BE2C (cell line): ENCODE measurements around the gene MARCHF7.
"Not testable (repeated sequence)": the region's sequence is repeated elsewhere in the genome, so short reads cannot be mapped to it uniquely, and the experiment has no call there.

ENCODE experiments used
- DNase-seq: peaks from one replicate; pipeline ENCODE4 v3.0.0-alpha.2; 2020
- H3K27me3 ChIP-seq: fragments of 250-450 bp; sonication (Bioruptor Pico); 2 replicates; pipeline ENCODE4 v1.5.1; 2020; ENCODE audit warnings: mild to moderate bottlenecking
- H3K36me3 ChIP-seq: fragments of 250-450 bp; sonication (Bioruptor Pico); 2 replicates; pipeline ENCODE4 v1.5.1; 2020; ENCODE audit warnings: mild to moderate bottlenecking
- H3K4me1 ChIP-seq: fragments of 250-450 bp; sonication (Bioruptor Pico); 2 replicates; pipeline ENCODE4 v1.5.1; 2020
- H3K4me3 ChIP-seq: 2 replicates; pipeline ENCODE4 v1.5.1; 2011; ENCODE audit warnings: low read depth, low read length
- H3K9me3 ChIP-seq: fragments of 250-450 bp; sonication (Bioruptor Pico); 2 replicates; pipeline ENCODE4 v1.5.1; 2020
- CTCF ChIP-seq: IDR thresholded peaks from 2 replicates; pipeline ENCODE4 v1.5.1; 2012; ENCODE audit warnings: mild to moderate bottlenecking, low read depth, low read length

The MARCHF7 gene

GRCh38 chr2:159715451-159715850, 3.1 kb downstream of the MARCHF7 start:
- H3K4me3 ChIP-seq, result no peak overlapping the region
- DNase-seq, result no peak
- H3K27me3 ChIP-seq, result no peaks in the 10 kb centered on the region
- H3K9me3 ChIP-seq, result no peaks in the 10 kb centered on the region
- peaks cover 22% of the 10 kb centered on the region for H3K36me3 ChIP-seq
- no peak for TF ChIP-seq CTCF
- H3K4me1 ChIP-seq, result no peaks in the 10 kb centered on the region; the same call in 1 of the 2 replicates

GRCh38 chr2:159716409-159716808, 4.1 kb downstream of the MARCHF7 start:
- not testable (repeated sequence) for H3K9me3 ChIP-seq, DNase-seq, H3K4me1 ChIP-seq, H3K27me3 ChIP-seq, H3K4me3 ChIP-seq
- peaks cover 22% of the 10 kb centered on the region for H3K36me3 ChIP-seq

GRCh38 chr2:159716857-159717256, 4.6 kb downstream of the MARCHF7 start:
- Histone ChIP-seq H3K4me1 (no peaks in the 10 kb centered on the region; the same call in 1 of the 2 replicates), H3K4me3 (no peak overlapping the region), H3K27me3 (no peaks in the 10 kb centered on the region), H3K9me3 (no peaks in the 10 kb centered on the region), H3K36me3 (peaks cover 22% of the 10 kb centered on the region)
- DNase-seq, result no peak
- no peak for TF ChIP-seq CTCF

GRCh38 chr2:159720676-159721075, 8.4 kb downstream of the MARCHF7 start:
- no peak overlapping the region for H3K4me3 ChIP-seq
- H3K36me3 ChIP-seq, result peaks cover 18% of the 10 kb centered on the region
- H3K9me3 ChIP-seq, result no peaks in the 10 kb centered on the region
- no peaks in the 10 kb centered on the region for H3K4me1 ChIP-seq
- no peak for TF ChIP-seq CTCF
- H3K27me3 ChIP-seq, result no peaks in the 10 kb centered on the region
- DNase-seq, result no peak

GRCh38 chr2:159722580-159722979, 10.3 kb downstream of the MARCHF7 start:
- TF ChIP-seq CTCF, result no peak
- no peaks in the 10 kb centered on the region for H3K27me3 ChIP-seq
- no peaks in the 10 kb centered on the region for H3K9me3 ChIP-seq
- peaks cover 9% of the 10 kb centered on the region for H3K36me3 ChIP-seq
- no peak for DNase-seq
- H3K4me3 ChIP-seq, result no peak overlapping the region
- no peaks in the 10 kb centered on the region for H3K4me1 ChIP-seq

- H3K36me3 ChIP-seq, H3K4me1 ChIP-seq, H3K4me3 ChIP-seq, DNase-seq, H3K27me3 ChIP-seq, H3K9me3 ChIP-seq: not testable (repeated sequence)
These were observed 12.7 kb downstream of the MARCHF7 start for GRCh38 chr2:159724795-159725572.

- H3K9me3 ChIP-seq, result no peaks in the 10 kb centered on the region
- no peaks in the 10 kb centered on the region for H3K4me1 ChIP-seq
- TF ChIP-seq CTCF, result no peak
- no peak for DNase-seq
- no peaks in the 10 kb centered on the region for H3K27me3 ChIP-seq
- H3K36me3 ChIP-seq, result peaks cover under 1% of the 10 kb centered on the region; the same call in 1 of the 2 replicates
- H3K4me3 ChIP-seq, result no peak overlapping the region
These were observed 13.4 kb downstream of the MARCHF7 start for GRCh38 chr2:159725713-159726112.
